K562 (cell line): ENCODE data around the gene PIGH. TPM values are rescaled to one million over a fixed set of nuclear protein-coding genes. Genes with fewer than 3 reads are reported as not detected.
A peak's percentile ranks its signal among the peaks of the same experiment; 100 is the strongest.

Experiments
- ATAC-seq: fragments of 200-7000 bp; cut with Tn5 transposase; 3 replicates; pipeline ENCODE4 v1.9.1; 2020; ENCODE audit warnings: moderate library complexity
- BruUV-seq: library from RNA; stranded (reverse); fragments of 400-500 nt; replicated peaks from 2 replicates; lab custom pipeline; 2021; lab: Mats Ljungman, UMichigan
- CTCF ChIA-PET: fragments of 300-600 bp; formaldehyde crosslinking; extraction: SDS; loops from one replicate; lab custom pipeline; 2021; ENCODE audit warnings: low intra/inter-chr PET ratio; lab: Yijun Ruan, JAX
- POLR2A ChIA-PET: fragments of 300-600, 350-650 bp; sonication (Branson Sonifier 250); formaldehyde crosslinking; extraction: SDS; loops from one replicate; lab custom pipeline; 2021; ENCODE audit warnings: antibody characterized with exemption, inconsistent platforms; lab: Yijun Ruan, JAX
- DNase-seq, 4 experiments: peaks; one replicate each; pipeline versions ENCODE4 v3.0.0 to v3.0.0-alpha.2; 2011 to 2018; ENCODE audit warnings: low spot score in 3 of 4, mixed read lengths in 3 of 4; ENCODE audit errors: extremely low read depth in 1 of 4
- FAIRE-seq: peaks from 2 replicates; lab custom pipeline; 2011; peaks lifted over from hg19 to GRCh38; lab: Jason Lieb, UNC
- H2AFZ ChIP-seq: 2 replicates; pipeline ENCODE4 v1.6.0; 2011; ENCODE audit warnings: low read depth, low read length, control low read depth, inconsistent platforms
- H3K27ac ChIP-seq: fragments of 200-600 bp; 3 replicates; pipeline ENCODE4 v1.8.0; 2011; ENCODE audit warnings: low read depth, mild to moderate bottlenecking, control low read depth, inconsistent platforms, low read length, moderate library complexity, mixed read lengths; ENCODE audit errors: extremely low read depth
- H3K27me3 ChIP-seq, 2 experiments: fragments of 300-600 bp in 1 of 2; 2 replicates in 1 of 2; 3 replicates in 1 of 2; pipeline versions ENCODE4 v1.6.0 to v1.8.0; 2011; ENCODE audit warnings: inconsistent platforms in 2 of 2, low read length in 2 of 2, mild to moderate bottlenecking in 1 of 2, mixed read lengths in 1 of 2, moderate library complexity in 1 of 2; ENCODE audit not compliant: control insufficient read depth in 2 of 2, insufficient read depth in 2 of 2
- H3K36me3 ChIP-seq: fragments of 300-600 bp; 3 replicates; pipeline ENCODE4 v1.8.0; 2011; ENCODE audit warnings: mild to moderate bottlenecking, low read length, inconsistent platforms; ENCODE audit not compliant: control insufficient read depth, insufficient read depth
- H3K4me1 ChIP-seq, 2 experiments: fragments of 200-600 bp in 1 of 2; replicated peaks in 1 of 2; 2 replicates in 1 of 2; 3 replicates in 1 of 2; pipeline versions ENCODE4 v1.5.1 to v1.8.0; 2011; ENCODE audit warnings: inconsistent platforms in 2 of 2, low read length in 2 of 2, mild to moderate bottlenecking in 1 of 2, mixed read lengths in 1 of 2, moderate library complexity in 1 of 2; ENCODE audit not compliant: control insufficient read depth in 2 of 2, insufficient read depth in 2 of 2
- H3K4me2 ChIP-seq: 2 replicates; pipeline ENCODE4 v1.6.1; 2011; ENCODE audit warnings: low read length, control low read depth, inconsistent platforms, mixed read lengths; ENCODE audit not compliant: insufficient read depth
- H3K4me3 ChIP-seq: fragments of 200-600 bp; sonication (generic), shearing (Covaris generic); 2 replicates; pipeline ENCODE4 v1.5.1; 2016; ENCODE audit warnings: control low read depth, inconsistent platforms
- H3K79me2 ChIP-seq: fragments of 200-600 bp; 3 replicates; pipeline ENCODE4 v1.8.0; 2011; ENCODE audit warnings: low read length, inconsistent platforms; ENCODE audit not compliant: control insufficient read depth, insufficient read depth
- H3K9ac ChIP-seq, 2 experiments: 2 replicates each; pipeline versions ENCODE4 v1.6.0 to v1.6.1; 2011; ENCODE audit warnings: low read depth in 2 of 2, low read length in 2 of 2, control low read depth in 1 of 2, inconsistent platforms in 1 of 2, mild to moderate bottlenecking in 1 of 2, mixed read lengths in 1 of 2; ENCODE audit not compliant: insufficient read depth in 1 of 2
- H3K9me1 ChIP-seq: one replicate; pipeline ENCODE4 v1.6.0; 2011; ENCODE audit warnings: inconsistent platforms, mild to moderate bottlenecking, low read length, moderate library complexity; ENCODE audit not compliant: control insufficient read depth, insufficient read depth
- H3K9me3 ChIP-seq: replicated peaks from 2 replicates; pipeline ENCODE4 v1.5.1; 2011; ENCODE audit warnings: low read depth, low read length, inconsistent platforms; ENCODE audit not compliant: control insufficient read depth, insufficient read depth
- H4K20me1 ChIP-seq: replicated peaks from 2 replicates; pipeline ENCODE4 v1.6.1; 2011; ENCODE audit warnings: low read length, inconsistent platforms, mixed read lengths; ENCODE audit not compliant: control insufficient read depth, insufficient read depth
- BRF1 ChIP-seq: IDR thresholded peaks from 3 replicates; pipeline ENCODE4 v1.6.1; 2011; ENCODE audit warnings: borderline replicate concordance, mild to moderate bottlenecking; ENCODE audit not compliant: insufficient read length; ENCODE audit errors: extremely low read depth
- CCAR2 ChIP-seq: fragments of 200-400 bp; formaldehyde crosslinking; IDR thresholded peaks from 2 replicates; pipeline ENCODE4 v1.6.1; 2017; ENCODE audit warnings: mild to moderate bottlenecking, low read depth, low read length
- DACH1 ChIP-seq: fragments of 450-650 bp; IDR thresholded peaks from 2 replicates; pipeline ENCODE4 v1.6.1; 2018; ENCODE audit not compliant: partially characterized antibody
- FOSL1 ChIP-seq: fragments of 200-800 bp; sonication (Bioruptor generic); conservative IDR thresholded peaks from 2 replicates; pipeline ENCODE4 v1.6.1; 2016; ENCODE audit warnings: missing genetic modification characterization, missing compliant biosample characterization
- KDM1A ChIP-seq, 2 experiments: fragments of 450-650 bp; IDR thresholded peaks; 2 replicates each; pipeline ENCODE4 v1.6.1; 2016; ENCODE audit warnings: mild to moderate bottlenecking in 2 of 2
- SPI1 ChIP-seq: IDR thresholded peaks from 2 replicates; pipeline ENCODE4 v1.6.1; 2011; ENCODE audit warnings: low read depth, low read length, control low read depth, borderline replicate concordance
- ZNF316 ChIP-seq: fragments of 450-650 bp; IDR thresholded peaks from 2 replicates; pipeline ENCODE4 v1.6.1; 2016
- WGBS: fragments of 100-300 bp; shearing (Covaris generic); methylation state at CpG from one replicate; pipeline ENCODE4 v1.1.6; 2016; ENCODE audit warnings: low coverage, mixed read lengths; ENCODE audit not compliant: insufficient coverage; ENCODE audit errors: missing lambda C conversion rate; 5-methylcytosine and 5-hydroxymethylcytosine counted together
- in situ Hi-C: fragments of 300-500 bp; cut with MboI; formaldehyde crosslinking; loops from 4 replicates; pipeline ENCODE4 v1.15.0; 2018; ENCODE audit warnings: inconsistent platforms, mixed read lengths
- intact Hi-C: fragments of 100-400 bp; cut with micrococcal nuclease; formaldehyde crosslinking; loops from 2 replicates; pipeline ENCODE4 v1.14.2; 2022
- polyA plus RNA-seq, 8 experiments: library from polyadenylated mRNA; depleted of rRNA in 4 of 8; stranded (reverse) in 5 of 8; unstranded in 3 of 8; fragments of >200 nt; fragmentation: Nextera tagmentation in 2 of 8; fragmentation: Illumina TruSeq in 1 of 8; extraction: Ambion mirVana in 2 of 8; extraction: Trizol in 1 of 8; gene quantifications; 2 replicates each; pipeline versions ENCODE4 v1.2.1 to v1.2.3, GENCODE V29; 2011 to 2014; ENCODE audit warnings: inconsistent platforms in 1 of 8, missing spikeins in 1 of 8
- total RNA-seq, 7 experiments: library from RNA; depleted of rRNA in 6 of 7; stranded (reverse); fragments of >200 nt in 6 of 7; fragmentation: Illumina TruSeq in 2 of 7; extraction: Trizol in 2 of 7; gene quantifications; 2 replicates each; pipeline versions ENCODE4 v1.2.1 to v1.2.3, GENCODE V29; 2011 to 2021; ENCODE audit warnings: low replicate concordance in 1 of 7

The PIGH gene
- total and polyA plus RNA-seq, 9 of the 15 experiments (the other 6 are each of a cell fraction or from before 2014, with no cell fraction given): 21.1 to 53.4 (median 24.7) TPM

- TF ChIP-seq BRF1 (no peak), CCAR2 (no peak), DACH1 (peak; percentile 58), FOSL1 (tag) (peak; percentile 34)
- TF ChIP-seq, all 486 proteins: peak for 17
Observed at GRCh38 chr14:67622675-67623074, 22.6 kb upstream of the PIGH start (continued).

- Histone ChIP-seq H3K27me3 (no peaks in the 10 kb centered on the region), H3K36me3 (no peaks in the 10 kb centered on the region; the same call in 2 of the 3 replicates), H3K4me3 (peak overlapping the region; percentile 78), H3K79me2 (peaks cover 4% of the 10 kb centered on the region; the same call in 2 of the 3 replicates), H3K9me1 (no peaks in the 10 kb centered on the region), H4K20me1 (no peaks in the 10 kb centered on the region), H3K9me3 (no peaks in the 10 kb centered on the region), H2AFZ (peak overlapping the region; percentile 97), H3K4me2 (peak overlapping the region; percentile 83), H3K4me1 (peaks cover 14 to 25% of the 10 kb centered on the region in 2 experiments; a peak in 4 of 5 replicates), H3K27ac (peak overlapping the region; percentile 73), H3K9ac (peak overlapping the region; percentile 73 to 95)
- in situ Hi-C loops (loop anchor here (5.0 kb wide), 1 partner anchor 47 kb away; no protein-coding TSS in a partner anchor), intact Hi-C loops (no loop called here)
- no TSS peak for BruUV-seq
- peak; percentile 16 for ATAC-seq
- POLR2A ChIA-PET: interaction anchor here (0.5 to 2.0 kb wide), 12 partner anchors 10 to 153 kb away, joined by 3 to 8 read pairs (median 4); no protein-coding TSS in a partner anchor
- CTCF ChIA-PET: interaction anchor here (0.6 to 3.3 kb wide), 3 partner anchors 47 to 84 kb away, joined by 3 to 19 read pairs (median 14); no protein-coding TSS in a partner anchor
- peak in 2 of 4 experiments; percentile 18 to 40 for DNase-seq
- TF ChIP-seq SPI1 (peak; percentile 43; the same call in 1 of the 2 replicates), KDM1A (IDR thresholded peaks at IDR 0.05) (0 out of 4 replicates have a peak, but pooled peaks of 1 of the 2 experiments have one; percentile 13), ZNF316 (no peak)
- WGBS: 7% methylated on average over 15 of the region's 19 CpGs
- FAIRE-seq: no peak
Observed at GRCh38 chr14:67620217-67620785, 20.2 kb upstream of the PIGH start.
